Thyroid gland (tissue), 4 donors: ENCODE results near the gene STK24. TPM values are rescaled to one million over a fixed set of nuclear protein-coding genes. Genes with fewer than 3 reads are reported as not detected.
A peak's percentile ranks its signal among the peaks of the same experiment; 100 is the strongest.

Experiments
- DNase-seq, 2 donors: peaks; one replicate each; pipeline ENCODE4 v3.0.0-alpha.2; 2019
- H3K27ac ChIP-seq, 3 donors: fragments of 200-600 bp; sonication (generic); 1 replicate in 2 of 3; 2 replicates in 1 of 3; pipeline ENCODE4 v1.5.1; 2016 to 2019; ENCODE audit warnings: mild to moderate bottlenecking in 1 of 3, moderate library complexity in 1 of 3
- H3K27me3 ChIP-seq: fragments of 200-600 bp; sonication (generic); one replicate; pipeline ENCODE4 v1.5.1; 2019
- H3K36me3 ChIP-seq, 2 donors: fragments of 200-600 bp; sonication (generic); one replicate each; pipeline ENCODE4 v1.5.1; 2016 to 2019
- H3K4me1 ChIP-seq, 2 donors: fragments of 200-600 bp; sonication (generic); one replicate each; pipeline ENCODE4 v1.5.1; 2017 to 2019
- H3K4me3 ChIP-seq, 3 donors: fragments of 200-600 bp; sonication (generic); replicated peaks in 1 of 3; 1 replicate in 2 of 3; 2 replicates in 1 of 3; pipeline ENCODE4 v1.5.1; 2016; ENCODE audit warnings: mild to moderate bottlenecking in 1 of 3
- H3K9me3 ChIP-seq: fragments of 200-600 bp; sonication (generic); one replicate; pipeline ENCODE4 v1.5.1; 2017
- CTCF ChIP-seq, 6 experiments: fragments of 200-600 bp in 3 of 6; fragments of 450-650 bp in 3 of 6; sonication (generic) in 3 of 6; IDR thresholded peaks; one replicate each; pipeline ENCODE4 v1.5.1; 2016 to 2019; ENCODE audit warnings: antibody characterized with exemption in 6 of 6, mild to moderate bottlenecking in 2 of 6, inconsistent platforms in 1 of 6, moderate library complexity in 1 of 6
- POLR2A ChIP-seq, 2 donors: fragments of 450-650 bp; IDR thresholded peaks; one replicate each; pipeline ENCODE4 v1.6.1; 2017; ENCODE audit warnings: antibody characterized with exemption in 2 of 2, mild to moderate bottlenecking in 2 of 2, moderate library complexity in 1 of 2
- WGBS, 2 donors: methylation state at CpG; one replicate each; pipeline ENCODE4 v1.1.5; 2017; 5-methylcytosine and 5-hydroxymethylcytosine counted together
- intact Hi-C: fragments of 100-400 bp; cut with DNase I; formaldehyde crosslinking; loops from one replicate; pipeline ENCODE4 v1.15.1; 2023
- total RNA-seq, 4 donors: library from RNA; depleted of rRNA; stranded (reverse); fragments of >200 nt; gene quantifications; one replicate each; pipeline ENCODE4 v1.2.3, GENCODE V29; 2016

Gene STK24
- total RNA-seq, 4 donors from 2014 or later = 74.5 to 102 (median 90.7) TPM

GRCh38 chr13:98475522-98475921 lies 101.4 kb downstream of the STK24 start:
- DNase-seq = no peak
- WGBS, 2 donors = 66 to 78% methylated on average over 8 to 13 of the region's 13 CpGs
- Histone ChIP-seq H3K36me3 (peaks cover 12 to 15% of the 10 kb centered on the region in 2 donors), H3K4me3 (no peak overlapping the region), H3K27me3 (no peaks in the 10 kb centered on the region), H3K9me3 (no peaks in the 10 kb centered on the region), H3K27ac (peak overlapping the region in 2 of 3 donors; percentile 57 to 59), H3K4me1 (peaks cover 18 to 21% of the 10 kb centered on the region in 2 donors)
- intact Hi-C loops = loop anchor here (10.0 kb wide), 1 partner anchor 179 kb away; no protein-coding TSS in a partner anchor
- TF ChIP-seq POLR2A (IDR thresholded peaks at IDR 0.05) = no peak

GRCh38 chr13:98474761-98475160 lies 102.1 kb downstream of the STK24 start:
- H3K4me1 ChIP-seq = peaks cover 18 to 21% of the 10 kb centered on the region in 2 donors
- no peaks in the 10 kb centered on the region for H3K27me3 ChIP-seq
- 94 to 96% methylated on average over 19 to 24 of the region's 24 CpGs for WGBS, 2 donors
- H3K4me3 ChIP-seq = no peak overlapping the region
- H3K27ac ChIP-seq = peak overlapping the region in 1 of 3 donors; percentile 59
- intact Hi-C loops = loop anchor here (10.0 kb wide), 1 partner anchor 180 kb away; no protein-coding TSS in a partner anchor
- TF ChIP-seq POLR2A (IDR thresholded peaks at IDR 0.05) = no peak
- TF ChIP-seq CTCF (IDR thresholded peaks at IDR 0.05) = no peak
- DNase-seq = no peak
- H3K9me3 ChIP-seq = no peaks in the 10 kb centered on the region
- H3K36me3 ChIP-seq = peaks cover 12 to 15% of the 10 kb centered on the region in 2 donors

GRCh38 chr13:98474292-98474691 lies 102.6 kb downstream of the STK24 start:
- intact Hi-C loops = loop anchor here (10.0 kb wide), 1 partner anchor 181 kb away; no protein-coding TSS in a partner anchor
- Histone ChIP-seq H3K4me3 (no peak overlapping the region), H3K36me3 (peaks cover 12 to 15% of the 10 kb centered on the region in 2 donors), H3K27ac (no peak overlapping the region), H3K9me3 (no peaks in the 10 kb centered on the region), H3K4me1 (peaks cover 18 to 21% of the 10 kb centered on the region in 2 donors), H3K27me3 (no peaks in the 10 kb centered on the region)
- TF ChIP-seq POLR2A (IDR thresholded peaks at IDR 0.05) (no peak), CTCF (IDR thresholded peaks at IDR 0.05) (no peak)
- WGBS, 2 donors = 92 to 95% methylated on average over 10 of the region's 10 CpGs
- DNase-seq = no peak

GRCh38 chr13:98473788-98474144 lies 103.1 kb downstream of the STK24 start:
- peaks cover 18 to 21% of the 10 kb centered on the region in 2 donors for H3K4me1 ChIP-seq
- 87 to 90% methylated on average over 7 of the region's 7 CpGs for WGBS, 2 donors
- H3K27me3 ChIP-seq = no peaks in the 10 kb centered on the region
- no peak overlapping the region for H3K4me3 ChIP-seq
- no peak for TF ChIP-seq POLR2A (IDR thresholded peaks at IDR 0.05)
- TF ChIP-seq CTCF (IDR thresholded peaks at IDR 0.05) = no peak
- peak overlapping the region in 1 of 3 donors; percentile 21 for H3K27ac ChIP-seq
- no peak for DNase-seq
- intact Hi-C loops = loop anchor here (10.0 kb wide), 1 partner anchor 181 kb away; no protein-coding TSS in a partner anchor
- H3K9me3 ChIP-seq = no peaks in the 10 kb centered on the region
- H3K36me3 ChIP-seq = peaks cover 15 to 16% of the 10 kb centered on the region in 2 donors

GRCh38 chr13:98473135-98473787 lies 103.6 kb downstream of the STK24 start:
- TF ChIP-seq POLR2A (IDR thresholded peaks at IDR 0.05) (no peak), CTCF (IDR thresholded peaks at IDR 0.05) (no peak)
- Histone ChIP-seq H3K4me3 (no peak overlapping the region), H3K4me1 (peaks cover 18 to 21% of the 10 kb centered on the region in 2 donors), H3K36me3 (peaks cover 15 to 16% of the 10 kb centered on the region in 2 donors), H3K9me3 (no peaks in the 10 kb centered on the region), H3K27me3 (no peaks in the 10 kb centered on the region), H3K27ac (peak overlapping the region in 1 of 3 donors; percentile 21)
- WGBS, 2 donors = 76 to 82% methylated on average over 3 to 5 of the region's 5 CpGs
- no peak for DNase-seq
- intact Hi-C loops = loop anchor here (10.0 kb wide), 1 partner anchor 182 kb away; no protein-coding TSS in a partner anchor
